Mammary epithelial cell (primary cell): ENCODE results near the gene SWI5.

ENCODE experiments used
- CTCF ChIP-seq, 2 donors: IDR thresholded peaks in 1 of 2; conservative IDR thresholded peaks in 1 of 2; 2 replicates each; pipeline ENCODE4 v1.5.1; 2011 to 2012; ENCODE audit warnings: inconsistent platforms in 2 of 2, low read length in 2 of 2, mild to moderate bottlenecking in 2 of 2, control low read depth in 1 of 2, low read depth in 1 of 2; ENCODE audit not compliant: insufficient read depth in 1 of 2; ENCODE audit errors: extremely low read depth in 1 of 2
- EZH2 ChIP-seq: IDR thresholded peaks from 2 replicates; pipeline ENCODE4 v1.6.1; 2012; ENCODE audit warnings: low read length, inconsistent platforms, borderline replicate concordance

- no peak for TF ChIP-seq CTCF (conservative IDR thresholded peaks at IDR 0.05 in 1 of 2, IDR thresholded peaks at IDR 0.05 in 1 of 2; ENCODE audit: extremely low read depth in 1 of 2, insufficient read depth in 1 of 2, low read depth in 1 of 2, low read length in 2 of 2)
- no peak for TF ChIP-seq EZH2
Measured at GRCh38 chr9:128253991-128254346, 22.1 kb upstream of the SWI5 start.
